DOHH2 (cell line): ENCODE measurements around the gene FNDC3B.
A peak's percentile ranks its signal among the peaks of the same experiment; 100 is the strongest.

ENCODE experiments used
- H3F3A ChIP-seq: fragments of 200-600 bp; sonication (generic), shearing (Covaris generic); 2 replicates; pipeline ENCODE4 v1.6.0; 2016; ENCODE audit warnings: antibody characterized with exemption, mild to moderate bottlenecking; ENCODE audit not compliant: control insufficient read depth, insufficient read depth
- H3K27ac ChIP-seq: fragments of 200-600 bp; sonication (generic); 2 replicates; pipeline ENCODE4 v1.5.1; 2014; ENCODE audit warnings: low read depth, mild to moderate bottlenecking, low read length, moderate library complexity
- H3K27me3 ChIP-seq: fragments of 200-600 bp; sonication (generic); 2 replicates; pipeline ENCODE4 v1.6.1; 2014; ENCODE audit warnings: mild to moderate bottlenecking, low read length, mixed read lengths; ENCODE audit not compliant: control insufficient read depth
- H3K36me3 ChIP-seq: fragments of 200-600 bp; sonication (generic); 2 replicates; pipeline ENCODE4 v1.6.1; 2014; ENCODE audit warnings: mild to moderate bottlenecking, low read length, moderate library complexity, mixed read lengths; ENCODE audit not compliant: control insufficient read depth
- H3K4me1 ChIP-seq: fragments of 200-600 bp; sonication (generic); 2 replicates; pipeline ENCODE4 v1.6.1; 2014; ENCODE audit warnings: mild to moderate bottlenecking, low read length, mixed read lengths; ENCODE audit not compliant: control insufficient read depth
- H3K4me2 ChIP-seq: fragments of 200-600 bp; sonication (generic); 2 replicates; pipeline ENCODE4 v1.6.0; 2014; ENCODE audit warnings: mild to moderate bottlenecking, low read length, moderate library complexity
- H3K4me3 ChIP-seq: fragments of 200-600 bp; sonication (generic); 2 replicates; pipeline ENCODE4 v1.5.1; 2014; ENCODE audit warnings: mild to moderate bottlenecking, low read length, mixed read lengths
- H3K79me2 ChIP-seq: fragments of 200-600 bp; sonication (generic); 2 replicates; pipeline ENCODE4 v1.6.1; 2014; ENCODE audit warnings: mild to moderate bottlenecking, low read length, mixed read lengths; ENCODE audit not compliant: control insufficient read depth
- H3K9me2 ChIP-seq: fragments of 200-600 bp; sonication (generic); replicated peaks from 2 replicates; pipeline ENCODE4 v1.6.1; 2014; ENCODE audit warnings: mild to moderate bottlenecking, low read length, mixed read lengths; ENCODE audit not compliant: control insufficient read depth
- H3K9me3 ChIP-seq: fragments of 200-600 bp; sonication (generic); 2 replicates; pipeline ENCODE4 v1.6.1; 2014; ENCODE audit warnings: antibody characterized with exemption, low read length, mixed read lengths; ENCODE audit not compliant: control insufficient read depth, insufficient read depth
- H4K20me1 ChIP-seq: fragments of 200-600 bp; sonication (generic); 2 replicates; pipeline ENCODE4 v1.6.0; 2014; ENCODE audit warnings: low read depth, mild to moderate bottlenecking, antibody characterized with exemption, low read length, moderate library complexity; ENCODE audit not compliant: control insufficient read depth, insufficient read depth
- EZH2phosphoT487 ChIP-seq: fragments of 200-600 bp; sonication (generic); IDR thresholded peaks from 2 replicates; pipeline ENCODE4 v1.6.1; 2017; ENCODE audit warnings: borderline replicate concordance, mild to moderate bottlenecking, antibody characterized with exemption, low read length, moderate library complexity, mixed read lengths
- TF ChIP-seq, protein P1 (sequence below): fragments of 200-600 bp; sonication (generic); IDR thresholded peaks from one replicate; pipeline ENCODE4 v1.5.1; 2014; ENCODE audit warnings: antibody characterized with exemption, mild to moderate bottlenecking, low read depth, low read length; ENCODE audit not compliant: poor library complexity, severe bottlenecking

FNDC3B gene

DNA sequence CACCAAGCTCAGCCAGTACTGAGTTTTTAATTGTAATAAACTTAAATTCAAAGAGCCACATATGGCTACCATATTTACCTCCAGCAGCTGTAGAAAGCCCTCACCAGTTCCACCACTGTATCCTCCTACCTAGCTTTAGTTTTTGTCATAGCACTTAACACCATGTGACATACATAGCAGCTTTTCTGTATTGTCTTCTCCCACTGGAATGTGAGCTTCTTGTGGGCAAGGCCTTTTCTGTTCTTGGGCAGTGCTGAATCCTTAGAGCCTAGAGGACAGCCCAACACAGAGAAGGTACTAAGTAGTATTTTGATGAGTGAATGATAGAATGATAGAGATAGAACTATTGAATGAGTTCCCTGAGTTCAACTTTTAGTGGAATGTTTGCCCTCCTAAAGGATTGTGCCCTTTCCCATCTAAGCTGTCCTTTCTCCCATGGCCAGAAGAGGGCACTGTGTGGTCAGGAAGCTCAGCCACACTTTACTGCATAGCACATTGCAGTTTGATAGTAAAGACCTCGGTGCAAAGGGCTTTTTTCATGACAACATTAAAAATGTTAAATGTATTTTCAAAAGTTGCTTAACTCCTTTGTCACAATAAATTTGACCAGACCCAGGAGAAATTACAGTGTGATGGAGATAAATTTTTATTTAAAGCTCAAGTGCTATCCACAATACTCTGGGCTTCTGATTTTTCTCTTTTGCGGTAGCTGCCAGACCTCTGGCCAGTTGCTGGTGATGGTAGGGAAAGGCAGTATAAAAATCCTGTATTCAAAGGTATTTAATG, 293.1 kb downstream of the FNDC3B start:
- no peaks in the 10 kb centered on the region for H3K9me3 ChIP-seq
- H3K79me2 ChIP-seq = no peaks in the 10 kb centered on the region
- no peaks in the 10 kb centered on the region for H3F3A ChIP-seq
- H3K4me1 ChIP-seq = no peaks in the 10 kb centered on the region
- H3K4me2 ChIP-seq = no peak overlapping the region
- no peak overlapping the region for H3K27ac ChIP-seq
- H4K20me1 ChIP-seq = no peaks in the 10 kb centered on the region
- H3K9me2 ChIP-seq = no peaks in the 10 kb centered on the region
- TF ChIP-seq EZH2phosphoT487 = no peak
- TF ChIP-seq, protein P1, sequence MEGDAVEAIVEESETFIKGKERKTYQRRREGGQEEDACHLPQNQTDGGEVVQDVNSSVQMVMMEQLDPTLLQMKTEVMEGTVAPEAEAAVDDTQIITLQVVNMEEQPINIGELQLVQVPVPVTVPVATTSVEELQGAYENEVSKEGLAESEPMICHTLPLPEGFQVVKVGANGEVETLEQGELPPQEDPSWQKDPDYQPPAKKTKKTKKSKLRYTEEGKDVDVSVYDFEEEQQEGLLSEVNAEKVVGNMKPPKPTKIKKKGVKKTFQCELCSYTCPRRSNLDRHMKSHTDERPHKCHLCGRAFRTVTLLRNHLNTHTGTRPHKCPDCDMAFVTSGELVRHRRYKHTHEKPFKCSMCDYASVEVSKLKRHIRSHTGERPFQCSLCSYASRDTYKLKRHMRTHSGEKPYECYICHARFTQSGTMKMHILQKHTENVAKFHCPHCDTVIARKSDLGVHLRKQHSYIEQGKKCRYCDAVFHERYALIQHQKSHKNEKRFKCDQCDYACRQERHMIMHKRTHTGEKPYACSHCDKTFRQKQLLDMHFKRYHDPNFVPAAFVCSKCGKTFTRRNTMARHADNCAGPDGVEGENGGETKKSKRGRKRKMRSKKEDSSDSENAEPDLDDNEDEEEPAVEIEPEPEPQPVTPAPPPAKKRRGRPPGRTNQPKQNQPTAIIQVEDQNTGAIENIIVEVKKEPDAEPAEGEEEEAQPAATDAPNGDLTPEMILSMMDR = peak; percentile 97
- H3K4me3 ChIP-seq = no peak overlapping the region
- no peaks in the 10 kb centered on the region for H3K36me3 ChIP-seq
- no peaks in the 10 kb centered on the region for H3K27me3 ChIP-seq

DNA sequence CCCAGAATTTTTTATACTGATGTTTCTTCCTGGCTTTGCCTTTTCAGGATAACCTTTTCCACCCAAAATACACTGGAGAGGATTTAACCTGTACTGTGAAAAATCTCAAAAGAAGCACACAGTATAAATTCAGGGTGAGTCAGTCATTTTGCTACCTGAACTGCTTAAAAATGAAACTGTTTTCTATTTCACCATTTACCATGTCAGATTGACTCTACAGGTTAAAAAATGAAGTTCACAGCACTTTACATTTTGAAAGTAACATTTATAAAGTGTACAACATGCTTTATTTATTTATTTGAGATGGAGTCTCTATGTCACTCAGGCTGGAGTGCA, 293.6 kb downstream of the FNDC3B start:
- H3K79me2 ChIP-seq = no peaks in the 10 kb centered on the region
- H3F3A ChIP-seq = no peaks in the 10 kb centered on the region
- H3K9me2 ChIP-seq = no peaks in the 10 kb centered on the region
- H3K4me2 ChIP-seq = no peak overlapping the region
- no peak overlapping the region for H3K27ac ChIP-seq
- no peaks in the 10 kb centered on the region for H3K9me3 ChIP-seq
- H3K27me3 ChIP-seq = no peaks in the 10 kb centered on the region
- no peaks in the 10 kb centered on the region for H3K36me3 ChIP-seq
- H3K4me1 ChIP-seq = no peaks in the 10 kb centered on the region
- no peaks in the 10 kb centered on the region for H4K20me1 ChIP-seq
- no peak overlapping the region for H3K4me3 ChIP-seq
- no peak for TF ChIP-seq EZH2phosphoT487
- TF ChIP-seq, protein P1 = no peak

DNA sequence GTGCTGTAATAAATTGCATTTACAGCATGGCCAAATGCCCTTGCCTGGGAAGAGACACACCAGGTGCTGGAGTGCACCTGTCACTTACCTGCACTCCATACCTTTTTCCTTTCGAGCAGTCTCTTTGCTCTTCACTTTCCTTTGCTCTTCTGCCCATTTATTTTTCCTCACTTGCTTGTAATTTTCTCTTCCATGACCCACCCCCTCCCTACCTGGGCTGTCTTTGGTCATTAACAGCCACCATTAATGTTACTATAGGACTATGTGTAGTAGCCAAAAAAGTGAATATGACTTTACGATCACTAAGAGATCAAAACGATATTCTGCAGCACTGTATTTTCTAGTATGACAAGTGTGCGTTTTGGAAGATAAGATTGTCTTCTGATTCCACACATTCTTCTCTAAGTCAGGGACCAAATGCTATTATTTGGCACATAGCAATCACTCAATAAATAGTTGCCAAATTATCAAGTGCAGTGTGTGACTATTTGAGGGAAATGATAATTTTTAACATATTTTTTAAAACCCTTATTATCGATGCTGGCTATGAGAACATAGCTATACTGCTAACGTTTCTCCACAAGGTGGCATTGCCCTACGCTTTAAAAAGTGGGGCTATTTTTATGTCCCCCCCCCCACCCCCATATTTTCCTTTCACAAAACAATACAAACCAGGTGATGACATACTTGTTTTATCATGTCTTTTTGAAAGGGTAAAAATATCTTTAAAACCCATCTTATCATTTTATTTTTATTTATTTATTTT, 294.5 kb downstream of the FNDC3B start:
- Histone ChIP-seq H3K27ac (no peak overlapping the region), H3F3A (no peaks in the 10 kb centered on the region)

More for the DNA sequence above, 294.5 kb downstream of the FNDC3B start:
- Histone ChIP-seq H4K20me1 (no peaks in the 10 kb centered on the region), H3K4me2 (no peak overlapping the region), H3K9me3 (no peaks in the 10 kb centered on the region), H3K36me3 (no peaks in the 10 kb centered on the region), H3K27me3 (no peaks in the 10 kb centered on the region), H3K4me3 (no peak overlapping the region), H3K4me1 (no peaks in the 10 kb centered on the region), H3K9me2 (no peaks in the 10 kb centered on the region), H3K79me2 (no peaks in the 10 kb centered on the region)
- no peak for TF ChIP-seq EZH2phosphoT487
- TF ChIP-seq, protein P1 = peak; percentile 24
